ENCODE results near the gene CD99L2.

The CD99L2 gene

GRCh38 chrX:150766351-150767044, 132.0 kb downstream of the CD99L2 start:
- no peak for DNase-seq (ENCODE audit: extremely low read depth in 1 of 2, low read depth in 1 of 2)

GRCh38 chrX:150765782-150766350, 132.6 kb downstream of the CD99L2 start:
- DNase-seq (ENCODE audit: extremely low read depth in 1 of 2, low read depth in 1 of 2), result no peak

GRCh38 chrX:150765237-150765636, 133.2 kb downstream of the CD99L2 start:
- DNase-seq (ENCODE audit: extremely low read depth in 1 of 2, low read depth in 1 of 2), result no peak

- no peak for DNase-seq (ENCODE audit: extremely low read depth in 1 of 2, low read depth in 1 of 2)
These were observed 134.7 kb downstream of the CD99L2 start for GRCh38 chrX:150763810-150764209.

- DNase-seq (ENCODE audit: extremely low read depth in 1 of 2, low read depth in 1 of 2), result no peak
These were observed 135.1 kb downstream of the CD99L2 start for GRCh38 chrX:150763303-150763797.

GRCh38 chrX:150762258-150763165, 136.0 kb downstream of the CD99L2 start:
- no peak for DNase-seq (ENCODE audit: extremely low read depth in 1 of 2, low read depth in 1 of 2)

GRCh38 chrX:150761819-150762216, 136.7 kb downstream of the CD99L2 start:
- no peak for DNase-seq (ENCODE audit: extremely low read depth in 1 of 2, low read depth in 1 of 2)

GRCh38 chrX:150761176-150761818, 137.2 kb downstream of the CD99L2 start:
- no peak for DNase-seq (ENCODE audit: extremely low read depth in 1 of 2, low read depth in 1 of 2)

- no peak for DNase-seq (ENCODE audit: extremely low read depth in 1 of 2, low read depth in 1 of 2)
These were observed 138.7 kb downstream of the CD99L2 start for GRCh38 chrX:150759568-150760416.

GRCh38 chrX:150757371-150757770, 141.1 kb downstream of the CD99L2 start:
- no peak for DNase-seq (ENCODE audit: extremely low read depth in 1 of 2, low read depth in 1 of 2)

GRCh38 chrX:150753968-150754367, 144.5 kb downstream of the CD99L2 start:
- DNase-seq (ENCODE audit: extremely low read depth in 1 of 2, low read depth in 1 of 2), result no peak

- DNase-seq (ENCODE audit: extremely low read depth in 1 of 2, low read depth in 1 of 2), result no peak
These were observed 145.1 kb downstream of the CD99L2 start for GRCh38 chrX:150753357-150753756.

- no peak for DNase-seq (ENCODE audit: extremely low read depth in 1 of 2, low read depth in 1 of 2)
These were observed 146.3 kb downstream of the CD99L2 start for GRCh38 chrX:150752124-150752523.

- DNase-seq (ENCODE audit: extremely low read depth in 1 of 2, low read depth in 1 of 2), result no peak
These were observed 162.0 kb downstream of the CD99L2 start for GRCh38 chrX:150736475-150736874.

GRCh38 chrX:150731795-150732194, 166.7 kb downstream of the CD99L2 start:
- peak; percentile 23 to 72 for DNase-seq (ENCODE audit: extremely low read depth in 1 of 2, low read depth in 1 of 2)

- no peak for DNase-seq (ENCODE audit: extremely low read depth in 1 of 2, low read depth in 1 of 2)
These were observed 167.7 kb downstream of the CD99L2 start for GRCh38 chrX:150730719-150731118.

GRCh38 chrX:150729956-150730355, 168.5 kb downstream of the CD99L2 start:
- no peak for DNase-seq (ENCODE audit: extremely low read depth in 1 of 2, low read depth in 1 of 2)

- no peak for DNase-seq (ENCODE audit: extremely low read depth in 1 of 2, low read depth in 1 of 2)
These were observed 178.8 kb downstream of the CD99L2 start for GRCh38 chrX:150719621-150720020.
